ENCODE results near the gene NRP1.
A peak's percentile ranks its signal among the peaks of the same experiment; 100 is the strongest.
"Not testable (repeated sequence)": the region's sequence is repeated elsewhere in the genome, so short reads cannot be mapped to it uniquely, and the experiment has no call there.

NRP1 gene

GRCh38 chr10:33334153-33334804 is at the start of gene NRP1:
TSS of gene NRP1 (minus strand) at chr10:33334667. CDS start at chr10:33334382, 285 bp downstream.
- Histone ChIP-seq H2AFZ (peak within 1 kb of the TSS; percentile 64), H3K79me2 (no peaks in the 10 kb centered on the region), H3K36me3 (ENCODE audit: control insufficient read depth, insufficient read depth, low read length) (no peaks in the 10 kb centered on the region), H3K9me3 (ENCODE audit: control insufficient read depth, low read length) (no peaks in the 10 kb centered on the region), H3K4me1 (no peaks in the 10 kb centered on the region), H3K4me3 (ENCODE audit: low read depth, low read length) (peak within 1 kb of the TSS; percentile 60), H3K4me2 (ENCODE audit: low read length) (peak within 1 kb of the TSS; percentile 80), H3K27ac (peak within 1 kb of the TSS; percentile 64), H3K9ac (no peak within 1 kb of the TSS), H3K27me3 (ENCODE audit: control insufficient read depth, insufficient read depth, low read length) (no peaks in the 10 kb centered on the region)
- no peak for TF ChIP-seq CTCF (IDR thresholded peaks at IDR 0.05)

- H3K79me2 ChIP-seq; H3K36me3 ChIP-seq (ENCODE audit: control insufficient read depth, insufficient read depth, low read length); H3K27me3 ChIP-seq (ENCODE audit: control insufficient read depth, insufficient read depth, low read length); H3K9me3 ChIP-seq (ENCODE audit: control insufficient read depth, low read length); H3K4me3 ChIP-seq (ENCODE audit: low read depth, low read length); H3K4me2 ChIP-seq (ENCODE audit: low read length); H3K4me1 ChIP-seq; H2AFZ ChIP-seq; H3K9ac ChIP-seq; H3K27ac ChIP-seq: not testable (repeated sequence)
These were observed 49.7 kb upstream of the NRP1 start for GRCh38 chr10:33384201-33384600.

- no peak overlapping the region for H3K9ac ChIP-seq
- no peaks in the 10 kb centered on the region for H3K9me3 ChIP-seq (ENCODE audit: control insufficient read depth, low read length)
- no peaks in the 10 kb centered on the region for H3K36me3 ChIP-seq (ENCODE audit: control insufficient read depth, insufficient read depth, low read length)
- H3K27me3 ChIP-seq (ENCODE audit: control insufficient read depth, insufficient read depth, low read length): no peaks in the 10 kb centered on the region
- H3K4me2 ChIP-seq (ENCODE audit: low read length): no peak overlapping the region
- no peak for TF ChIP-seq CTCF (IDR thresholded peaks at IDR 0.05)
- no peak overlapping the region for H2AFZ ChIP-seq
- no peaks in the 10 kb centered on the region for H3K4me1 ChIP-seq
- H3K79me2 ChIP-seq: no peaks in the 10 kb centered on the region
- H3K27ac ChIP-seq: no peak overlapping the region
- H3K4me3 ChIP-seq (ENCODE audit: low read depth, low read length): no peak overlapping the region
These were observed 48.6 kb upstream of the NRP1 start for GRCh38 chr10:33382921-33383713.

GRCh38 chr10:33382216-33382600 is 47.7 kb upstream of the NRP1 start:
- no peaks in the 10 kb centered on the region for H3K4me1 ChIP-seq
- H2AFZ ChIP-seq: no peak overlapping the region
- H3K36me3 ChIP-seq (ENCODE audit: control insufficient read depth, insufficient read depth, low read length): no peaks in the 10 kb centered on the region

More at GRCh38 chr10:33382216-33382600, 47.7 kb upstream of the NRP1 start:
- Histone ChIP-seq H3K79me2 (no peaks in the 10 kb centered on the region), H3K4me2 (ENCODE audit: low read length) (no peak overlapping the region), H3K27me3 (ENCODE audit: control insufficient read depth, insufficient read depth, low read length) (no peaks in the 10 kb centered on the region), H3K9ac (no peak overlapping the region), H3K9me3 (ENCODE audit: control insufficient read depth, low read length) (no peaks in the 10 kb centered on the region), H3K27ac (no peak overlapping the region), H3K4me3 (ENCODE audit: low read depth, low read length) (no peak overlapping the region)
- no peak for TF ChIP-seq CTCF (IDR thresholded peaks at IDR 0.05)

Measured in parathyroid adenoma (tissue), 2 donors.